Measurements from ENCODE around the gene DSTYK.

- no peak for TF ChIP-seq GATA2 (IDR thresholded peaks at IDR 0.05; ENCODE audit: low read depth, low read length)
- no peak for TF ChIP-seq GATA3 (IDR thresholded peaks at IDR 0.05; ENCODE audit: low read depth, low read length)
These were observed 103.0 kb downstream of the DSTYK start for GRCh38 chr1:205108464-205108863.

Data from SH-SY5Y (cell line).